Measurements from ENCODE around the gene RALGPS2. TPM values are rescaled to one million over a fixed set of nuclear protein-coding genes. Genes with fewer than 3 reads are reported as not detected.

RALGPS2 gene
- total and polyA plus RNA-seq, 2 of the 8 experiments (the other 6 are each of a cell fraction or from before 2014, with no cell fraction given) = 6.7 to 38.0 TPM

DNA sequence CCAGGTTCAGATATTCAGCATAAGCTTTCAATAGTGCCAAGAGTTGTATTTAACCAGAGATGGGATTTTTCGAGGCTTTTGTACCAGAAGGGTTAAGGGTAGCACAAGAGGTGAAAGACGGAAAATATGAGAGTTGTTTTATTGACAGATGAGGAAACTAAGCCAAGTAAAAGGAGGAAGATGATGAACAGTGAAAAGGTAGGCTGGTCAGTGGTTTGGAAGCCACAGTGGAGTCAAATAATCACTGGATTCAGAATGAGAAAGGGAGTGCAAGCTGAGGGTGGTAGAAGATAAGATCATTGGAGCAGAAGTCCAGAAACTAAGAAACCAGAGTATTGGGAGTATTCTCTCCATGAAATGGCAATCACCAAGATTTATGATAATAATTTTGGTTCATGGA lies 100.1 kb downstream of the RALGPS2 start:
- Histone ChIP-seq H3K27ac (ENCODE audit: low read depth, low read length) (no peak overlapping the region), H3K18ac (ENCODE audit: extremely low read depth, low read length) (no peak overlapping the region), H3K9me3 (ENCODE audit: insufficient read depth in 2 of 2, low read depth in 1 of 2, low read length in 1 of 2) (peaks cover 5 to 7% of the 10 kb centered on the region in 2 experiments; a peak in 2 of 4 replicates), H2AK5ac (ENCODE audit: low read depth, low read length) (no peak overlapping the region), H2BK15ac (ENCODE audit: low read length) (no peak overlapping the region), H4K20me1 (replicated peaks in 1 of 2; ENCODE audit: control insufficient read depth in 1 of 2, insufficient read depth in 2 of 2, low read length in 2 of 2) (no peaks in the 10 kb centered on the region), H4K5ac (ENCODE audit: insufficient read length, low read depth, low read length) (no peak overlapping the region), H2AFZ (ENCODE audit: low read length) (no peak overlapping the region), H3K9ac (replicated peaks in 1 of 4; ENCODE audit: extremely low read depth in 1 of 4, low read depth in 3 of 4, low read length in 3 of 4) (no peak overlapping the region), H3K14ac (ENCODE audit: insufficient read length) (no peak overlapping the region), H3K56ac (replicated peaks; ENCODE audit: insufficient read length, low read depth, low read length) (no peak overlapping the region), H3K79me1 (ENCODE audit: low read depth, low read length) (no peaks in the 10 kb centered on the region), H4K91ac (replicated peaks; ENCODE audit: insufficient read length, low read length) (no peak overlapping the region), H3K4me2 (ENCODE audit: insufficient read depth in 1 of 2, low read depth in 2 of 2, low read length in 2 of 2) (no peak overlapping the region), H3K23me2 (ENCODE audit: low read depth, low read length) (no peaks in the 10 kb centered on the region), H2BK120ac (replicated peaks; ENCODE audit: low read depth, low read length) (no peak overlapping the region), H2BK5ac (ENCODE audit: low read depth, low read length) (no peak overlapping the region), H3K79me2 (ENCODE audit: control insufficient read depth in 1 of 2, insufficient read depth in 2 of 2, low read length in 2 of 2) (no peaks in the 10 kb centered on the region), H3K36me3 (ENCODE audit: control insufficient read depth in 2 of 4, insufficient read depth in 4 of 4, low read length in 3 of 4) (no peaks in the 10 kb centered on the region; a peak in 1 of 8 replicates), H2BK20ac (ENCODE audit: low read length) (no peak overlapping the region), H3K4me3 (ENCODE audit: extremely low read depth in 1 of 4, insufficient read depth in 2 of 4, low read depth in 3 of 4, low read length in 4 of 4) (no peak overlapping the region), H3K23ac (ENCODE audit: insufficient read length) (no peak overlapping the region), H3K4me1 (replicated peaks in 1 of 4; ENCODE audit: control insufficient read depth in 3 of 4, insufficient read depth in 4 of 4, low read length in 3 of 4) (no peaks in the 10 kb centered on the region), H4K8ac (ENCODE audit: extremely low read depth, insufficient read depth, low read length) (no peak overlapping the region), H3K4ac (replicated peaks; ENCODE audit: insufficient read length, low read depth, low read length) (no peak overlapping the region), H3K27me3 (replicated peaks in 1 of 4; ENCODE audit: control insufficient read depth in 3 of 4, extremely low read depth in 1 of 4, insufficient read depth in 3 of 4, low read length in 3 of 4) (no peaks in the 10 kb centered on the region), H2BK12ac (ENCODE audit: low read depth, low read length) (no peak overlapping the region)
- POLR2A ChIA-PET (ENCODE audit: partially characterized antibody) = no interaction called here
- DNase-seq (ENCODE audit: low read depth in 1 of 2, low spot score in 2 of 2) = no peak
- no peak for FAIRE-seq
- CTCF ChIA-PET (ENCODE audit: partially characterized antibody) = no interaction called here
- 98 to 100% methylated on average over 1 to 2 of the region's 2 CpGs for WGBS, 2 experiments (ENCODE audit: extremely low coverage in 1 of 2, insufficient coverage in 1 of 2, insufficient read length in 1 of 2, insufficient replicate concordance in 2 of 2, low coverage in 1 of 2, low lambda C conversion rate in 2 of 2, missing lambda C conversion rate in 1 of 2)
- TF ChIP-seq KDM5A (IDR thresholded peaks at IDR 0.05; ENCODE audit: low read length) (no peak), SUZ12 (IDR thresholded peaks at IDR 0.05; ENCODE audit: low read length) (no peak), PHF8 (conservative IDR thresholded peaks at IDR 0.05; ENCODE audit: low read depth, low read length) (no peak), NANOG (IDR thresholded peaks at IDR 0.05; ENCODE audit: insufficient read depth, low read depth, low read length, poor library complexity, severe bottlenecking) (no peak), BACH1 (IDR thresholded peaks at IDR 0.05; ENCODE audit: low read length) (no peak), RBBP5 (IDR thresholded peaks at IDR 0.05; ENCODE audit: borderline replicate concordance, low read depth, low read length) (no peak), CTBP2 (IDR thresholded peaks at IDR 0.05; ENCODE audit: borderline replicate concordance, insufficient read depth, insufficient read length, low read length) (no peak), POLR2AphosphoS5 (IDR thresholded peaks at IDR 0.05; ENCODE audit: low read depth, low read length) (no peak), CEBPB (IDR thresholded peaks at IDR 0.05; ENCODE audit: low read depth, low read length) (no peak)
- TF ChIP-seq, protein P1, sequence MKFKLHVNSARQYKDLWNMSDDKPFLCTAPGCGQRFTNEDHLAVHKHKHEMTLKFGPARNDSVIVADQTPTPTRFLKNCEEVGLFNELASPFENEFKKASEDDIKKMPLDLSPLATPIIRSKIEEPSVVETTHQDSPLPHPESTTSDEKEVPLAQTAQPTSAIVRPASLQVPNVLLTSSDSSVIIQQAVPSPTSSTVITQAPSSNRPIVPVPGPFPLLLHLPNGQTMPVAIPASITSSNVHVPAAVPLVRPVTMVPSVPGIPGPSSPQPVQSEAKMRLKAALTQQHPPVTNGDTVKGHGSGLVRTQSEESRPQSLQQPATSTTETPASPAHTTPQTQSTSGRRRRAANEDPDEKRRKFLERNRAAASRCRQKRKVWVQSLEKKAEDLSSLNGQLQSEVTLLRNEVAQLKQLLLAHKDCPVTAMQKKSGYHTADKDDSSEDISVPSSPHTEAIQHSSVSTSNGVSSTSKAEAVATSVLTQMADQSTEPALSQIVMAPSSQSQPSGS (IDR thresholded peaks at IDR 0.05; ENCODE audit: low read length) = no peak
